ENCODE measurements around the gene MSANTD4.
"Not testable (repeated sequence)": the region's sequence is repeated elsewhere in the genome, so short reads cannot be mapped to it uniquely, and the experiment has no call there.

MSANTD4 gene

GRCh38 chr11:106012744-106013143 lies 9.3 kb downstream of the MSANTD4 start:
- TF ChIP-seq CTCF (IDR thresholded peaks at IDR 0.05; ENCODE audit: low read depth, low read length) = no peak
- DNase-seq (ENCODE audit: extremely low read depth, low read depth) = no peak

- TF ChIP-seq CTCF (IDR thresholded peaks at IDR 0.05; ENCODE audit: low read depth, low read length) = no peak
- no peak for DNase-seq (ENCODE audit: extremely low read depth, low read depth)
These were observed 10.6 kb downstream of the MSANTD4 start for GRCh38 chr11:106011481-106011880.

GRCh38 chr11:106003094-106003493 lies 18.9 kb downstream of the MSANTD4 start:
- DNase-seq (ENCODE audit: extremely low read depth, low read depth) = not testable (repeated sequence)

GRCh38 chr11:106001304-106002012 lies 20.6 kb downstream of the MSANTD4 start:
- no peak for DNase-seq (ENCODE audit: extremely low read depth, low read depth)
- TF ChIP-seq CTCF (IDR thresholded peaks at IDR 0.05; ENCODE audit: low read depth, low read length) = no peak

GRCh38 chr11:105991888-105992287 lies 30.2 kb downstream of the MSANTD4 start:
- no peak for DNase-seq (ENCODE audit: extremely low read depth, low read depth)
- no peak for TF ChIP-seq CTCF (IDR thresholded peaks at IDR 0.05; ENCODE audit: low read depth, low read length)

- no peak for TF ChIP-seq CTCF (IDR thresholded peaks at IDR 0.05; ENCODE audit: low read depth, low read length)
These were observed 32.9 kb downstream of the MSANTD4 start for GRCh38 chr11:105989124-105989523.

GRCh38 chr11:105988197-105988596 lies 33.8 kb downstream of the MSANTD4 start:
- no peak for TF ChIP-seq CTCF (IDR thresholded peaks at IDR 0.05; ENCODE audit: low read depth, low read length)
- no peak for DNase-seq (ENCODE audit: extremely low read depth, low read depth)

More at GRCh38 chr11:105989124-105989523, 32.9 kb downstream of the MSANTD4 start:
- no peak for DNase-seq (ENCODE audit: extremely low read depth, low read depth)

GRCh38 chr11:105986554-105986953 lies 35.5 kb downstream of the MSANTD4 start:
- DNase-seq (ENCODE audit: extremely low read depth, low read depth) = no peak
- TF ChIP-seq CTCF (IDR thresholded peaks at IDR 0.05; ENCODE audit: low read depth, low read length) = no peak

Data from AG09319 (cell line).